RWPE2 (cell line): Measurements from ENCODE around the gene WDR44.
A peak's percentile ranks its signal among the peaks of the same experiment; 100 is the strongest.

Experiments used
- ATAC-seq: fragments of 200-7000 bp; cut with Tn5 transposase; 3 replicates; pipeline ENCODE4 v1.9.1; 2021; ENCODE audit warnings: low read depth
- DNase-seq: peaks from one replicate; pipeline ENCODE4 v3.0.0-alpha.2; 2020; ENCODE audit warnings: low spot score
- H3K27ac ChIP-seq: fragments of 450-650 bp; 2 replicates; pipeline ENCODE4 v1.5.1; 2017; ENCODE audit warnings: mild to moderate bottlenecking; ENCODE audit not compliant: poor library complexity, severe bottlenecking
- H3K27me3 ChIP-seq: fragments of 250-450 bp; sonication (Bioruptor Pico); 2 replicates; pipeline ENCODE4 v1.5.1; 2021; ENCODE audit warnings: mild to moderate bottlenecking, moderate library complexity; ENCODE audit not compliant: insufficient read depth, poor library complexity, severe bottlenecking
- H3K36me3 ChIP-seq: fragments of 250-450 bp; sonication (Bioruptor Pico); 2 replicates; pipeline ENCODE4 v1.5.1; 2020; ENCODE audit warnings: low read depth, mild to moderate bottlenecking, moderate library complexity
- H3K4me1 ChIP-seq: fragments of 250-450 bp; sonication (Bioruptor Pico); 2 replicates; pipeline ENCODE4 v1.5.1; 2021; ENCODE audit warnings: mild to moderate bottlenecking, moderate library complexity; ENCODE audit not compliant: insufficient read depth, poor library complexity, severe bottlenecking
- H3K4me3 ChIP-seq: fragments of 250-450 bp; sonication (Bioruptor Pico); 2 replicates; pipeline ENCODE4 v1.5.1; 2021; ENCODE audit warnings: mild to moderate bottlenecking, moderate library complexity; ENCODE audit not compliant: severe bottlenecking
- H3K9me3 ChIP-seq: fragments of 250-450 bp; sonication (Bioruptor Pico); 2 replicates; pipeline ENCODE4 v1.5.1; 2021; ENCODE audit warnings: mild to moderate bottlenecking, moderate library complexity; ENCODE audit not compliant: severe bottlenecking
- CTCF ChIP-seq: fragments of 450-650 bp; IDR thresholded peaks from one replicate; pipeline ENCODE4 v1.5.1; 2017; ENCODE audit warnings: mild to moderate bottlenecking, moderate library complexity; ENCODE audit not compliant: poor library complexity, severe bottlenecking

The WDR44 gene

GRCh38 chrX:118496763-118497079 lies 150.8 kb downstream of the WDR44 start:
- Histone ChIP-seq H3K36me3 (no peaks in the 10 kb centered on the region), H3K27me3 (no peaks in the 10 kb centered on the region), H3K9me3 (no peaks in the 10 kb centered on the region), H3K4me1 (no peaks in the 10 kb centered on the region), H3K4me3 (peak overlapping the region; percentile 49), H3K27ac (no peak overlapping the region)
- no peak for TF ChIP-seq CTCF
- no peak for DNase-seq
- ATAC-seq = no peak

- no peaks in the 10 kb centered on the region for H3K27me3 ChIP-seq
- no peaks in the 10 kb centered on the region for H3K4me1 ChIP-seq
- no peak for TF ChIP-seq CTCF
- H3K9me3 ChIP-seq = no peaks in the 10 kb centered on the region
- H3K27ac ChIP-seq = no peak overlapping the region
- DNase-seq = no peak
- H3K36me3 ChIP-seq = no peaks in the 10 kb centered on the region
- H3K4me3 ChIP-seq = no peak overlapping the region
- ATAC-seq = no peak
Measured at GRCh38 chrX:118497180-118497818, 151.4 kb downstream of the WDR44 start.

- ATAC-seq (no peak), DNase-seq (no peak)
- Histone ChIP-seq H3K9me3 (no peaks in the 10 kb centered on the region), H3K27me3 (no peaks in the 10 kb centered on the region), H3K4me3 (no peak overlapping the region), H3K36me3 (no peaks in the 10 kb centered on the region), H3K27ac (no peak overlapping the region), H3K4me1 (no peaks in the 10 kb centered on the region)
- no peak for TF ChIP-seq CTCF
Measured at GRCh38 chrX:118498351-118498750, 152.4 kb downstream of the WDR44 start.

GRCh38 chrX:118498755-118499154 lies 152.8 kb downstream of the WDR44 start:
- H3K27ac ChIP-seq = no peak overlapping the region
- H3K27me3 ChIP-seq = no peaks in the 10 kb centered on the region
- H3K4me1 ChIP-seq = no peaks in the 10 kb centered on the region
- no peak for DNase-seq
- no peak for TF ChIP-seq CTCF
- H3K9me3 ChIP-seq = no peaks in the 10 kb centered on the region
- ATAC-seq = no peak
- H3K36me3 ChIP-seq = no peaks in the 10 kb centered on the region
- H3K4me3 ChIP-seq = no peak overlapping the region

GRCh38 chrX:118499295-118499694 lies 153.4 kb downstream of the WDR44 start:
- no peaks in the 10 kb centered on the region for H3K9me3 ChIP-seq
- no peaks in the 10 kb centered on the region for H3K36me3 ChIP-seq
- DNase-seq = no peak
- no peaks in the 10 kb centered on the region for H3K4me1 ChIP-seq
- no peak for ATAC-seq
- H3K27me3 ChIP-seq = no peaks in the 10 kb centered on the region
- TF ChIP-seq CTCF = no peak
- no peak overlapping the region for H3K27ac ChIP-seq
- no peak overlapping the region for H3K4me3 ChIP-seq
